Activated B cell treated with CpG ODN at 0.5 μM for 24 hours (primary cell): Measurements from ENCODE around the gene SEMA6B. TPM values are rescaled to one million over a fixed set of nuclear protein-coding genes. Genes with fewer than 3 reads are reported as not detected.

Source experiments
- ATAC-seq: fragments of 200-7000 bp; cut with Tn5 transposase; one replicate; pipeline ENCODE4 v1.10.0; 2021; ENCODE audit warnings: low read depth, mild to moderate bottlenecking, moderate library complexity
- CTCF ChIA-PET: fragments of 350-600 bp; sonication (Branson Sonifier 250); formaldehyde crosslinking; loops from one replicate; lab custom pipeline; 2021; ENCODE audit warnings: antibody characterized with exemption; lab: Charles Lee
- POLR2A ChIA-PET: fragments of 350-600 bp; sonication (Branson Sonifier 250); formaldehyde crosslinking; loops from one replicate; lab custom pipeline; 2021; ENCODE audit warnings: antibody characterized with exemption; lab: Charles Lee
- DNase-seq: peaks from one replicate; pipeline ENCODE4 v3.0.0; 2022
- H3K27ac Mint-ChIP-seq: one replicate; pipeline ENCODE4 v1.8.0; 2020; ENCODE audit warnings: mixed read lengths
- H3K27me3 Mint-ChIP-seq: one replicate; pipeline ENCODE4 v1.8.0; 2021; ENCODE audit warnings: mixed read lengths
- H3K36me3 Mint-ChIP-seq: one replicate; pipeline ENCODE4 v1.8.0; 2021; ENCODE audit warnings: low read depth, mixed read lengths
- H3K4me1 Mint-ChIP-seq: one replicate; pipeline ENCODE4 v1.8.0; 2021; ENCODE audit warnings: mixed read lengths
- H3K4me3 Mint-ChIP-seq: one replicate; pipeline ENCODE4 v1.8.0; 2020; ENCODE audit warnings: mild to moderate bottlenecking, mixed read lengths
- H3K9me3 Mint-ChIP-seq: one replicate; pipeline ENCODE4 v1.8.0; 2020; ENCODE audit warnings: mixed read lengths
- CTCF ChIP-seq: fragments of 200-600 bp; IDR thresholded peaks from one replicate; pipeline ENCODE4 v1.8.0; 2022; ENCODE audit warnings: antibody characterized with exemption, mild to moderate bottlenecking
- intact Hi-C: fragments of 100-400 bp; cut with micrococcal nuclease; formaldehyde crosslinking; loops from one replicate; pipeline ENCODE4 v1.15.1; 2024
- total RNA-seq: library from RNA; stranded (reverse); gene quantifications from 2 replicates; pipeline ENCODE4 v1.2.3, GENCODE V29; 2022

Gene SEMA6B
- total RNA-seq: 0.11 and 0.37 TPM in 2 replicates

GRCh38 chr19:4559569-4559968 is at the start of gene SEMA6B:
TSS of gene SEMA6B (minus strand) at chr19:4559684. CDS start at chr19:4558457, 1,227 bp downstream.
- Mint-ChIP-seq H3K9me3 (no peaks in the 10 kb centered on the region), H3K4me3 (no peak within 1 kb of the TSS), H3K4me1 (peaks cover 4% of the 10 kb centered on the region), H3K36me3 (no peaks in the 10 kb centered on the region), H3K27ac (no peak within 1 kb of the TSS), H3K27me3 (no peaks in the 10 kb centered on the region)
- ATAC-seq (no peak), DNase-seq (no peak)
- intact Hi-C loops: loop anchor here (5.0 kb wide), 1 partner anchor 233 kb away; the partner anchor contains the start of gene FEM1A
- TF ChIP-seq CTCF: no peak
- ChIA-PET POLR2A (no interaction called here), CTCF (interaction anchor here (2.0 kb wide), 1 partner anchor 77 kb away, joined by 10 read pairs; no protein-coding TSS in a partner anchor)

GRCh38 chr19:4606921-4607678 is 47.6 kb upstream of the SEMA6B start:
- DNase-seq (no peak), ATAC-seq (no peak)
- H3K4me1 Mint-ChIP-seq: peaks cover 9% of the 10 kb centered on the region
- no peak overlapping the region for H3K4me3 Mint-ChIP-seq
- CTCF ChIA-PET: no interaction called here
- no peaks in the 10 kb centered on the region for H3K9me3 Mint-ChIP-seq
- intact Hi-C loops: no loop called here
- no peak overlapping the region for H3K27ac Mint-ChIP-seq
- TF ChIP-seq CTCF: no peak
- H3K36me3 Mint-ChIP-seq: no peaks in the 10 kb centered on the region
- peaks cover 13% of the 10 kb centered on the region for H3K27me3 Mint-ChIP-seq
- POLR2A ChIA-PET: no interaction called here

GRCh38 chr19:4606181-4606580 is 46.7 kb upstream of the SEMA6B start:
- H3K4me1 Mint-ChIP-seq: peaks cover 9% of the 10 kb centered on the region
- intact Hi-C loops: no loop called here
- no peak overlapping the region for H3K27ac Mint-ChIP-seq
- DNase-seq (no peak), ATAC-seq (no peak)
- no peaks in the 10 kb centered on the region for H3K36me3 Mint-ChIP-seq
- no peak overlapping the region for H3K4me3 Mint-ChIP-seq
- H3K9me3 Mint-ChIP-seq: no peaks in the 10 kb centered on the region
- ChIA-PET POLR2A (no interaction called here), CTCF (no interaction called here)
- TF ChIP-seq CTCF: no peak
- H3K27me3 Mint-ChIP-seq: peaks cover 15% of the 10 kb centered on the region

- POLR2A ChIA-PET: interaction anchor here (0.7 kb wide), 2 partner anchors 10 to 275 kb away, joined by 3 to 5 read pairs; no protein-coding TSS in a partner anchor
These were observed 45.4 kb upstream of the SEMA6B start for GRCh38 chr19:4604912-4605311.

More at GRCh38 chr19:4604912-4605311, 45.4 kb upstream of the SEMA6B start:
- CTCF ChIA-PET: no interaction called here
- no peak overlapping the region for H3K4me3 Mint-ChIP-seq
- ATAC-seq (no peak), DNase-seq (no peak)
- no peak overlapping the region for H3K27ac Mint-ChIP-seq
- no peaks in the 10 kb centered on the region for H3K9me3 Mint-ChIP-seq
- peaks cover 6% of the 10 kb centered on the region for H3K4me1 Mint-ChIP-seq
- H3K27me3 Mint-ChIP-seq: peaks cover 10% of the 10 kb centered on the region
- intact Hi-C loops: no loop called here
- H3K36me3 Mint-ChIP-seq: no peaks in the 10 kb centered on the region
- no peak for TF ChIP-seq CTCF
